Gastroesophageal sphincter (tissue), 3 donors: ENCODE measurements around the gene ETFRF1.

Experiments
- CTCF ChIP-seq, 4 experiments: fragments of 200-600 bp in 2 of 4; fragments of 450-650 bp in 2 of 4; sonication (generic) in 1 of 4; IDR thresholded peaks; one replicate each; pipeline ENCODE4 v1.5.1; 2017 to 2019; ENCODE audit warnings: antibody characterized with exemption in 4 of 4, mild to moderate bottlenecking in 2 of 4, moderate library complexity in 2 of 4
- EP300 ChIP-seq: sonication (generic); formaldehyde crosslinking; IDR thresholded peaks from one replicate; pipeline ENCODE4 v1.6.1; 2017; ENCODE audit warnings: antibody characterized with exemption, mild to moderate bottlenecking
- POLR2A ChIP-seq, 2 donors: fragments of 450-650 bp; IDR thresholded peaks; one replicate each; pipeline ENCODE4 v1.6.1; 2017; ENCODE audit warnings: antibody characterized with exemption in 2 of 2, mild to moderate bottlenecking in 2 of 2, moderate library complexity in 1 of 2
- POLR2AphosphoS5 ChIP-seq: sonication (generic); formaldehyde crosslinking; IDR thresholded peaks from one replicate; pipeline ENCODE4 v1.6.1; 2017; ENCODE audit warnings: antibody characterized with exemption

DNA sequence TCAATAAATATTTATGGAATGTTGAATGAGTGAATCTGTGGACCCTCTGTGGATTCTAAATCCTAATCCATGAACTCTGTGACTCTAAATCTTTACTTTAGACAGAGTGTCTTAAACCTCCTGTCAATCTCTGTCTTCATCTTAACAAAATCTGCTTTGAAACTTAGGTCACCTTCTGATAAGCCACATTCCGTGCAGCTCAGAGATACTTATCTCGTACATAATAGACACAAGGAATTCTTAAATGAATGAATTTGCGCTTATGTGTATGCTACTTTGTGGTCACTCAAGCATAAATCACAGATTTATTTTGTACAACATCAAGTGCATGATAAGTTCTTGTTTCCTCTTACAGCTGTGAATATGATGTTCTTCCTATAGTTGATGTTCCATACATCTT lies 57.9 kb downstream of the ETFRF1 start:
- TF ChIP-seq CTCF (IDR thresholded peaks at IDR 0.05) (no peak), POLR2AphosphoS5 (no peak), POLR2A (IDR thresholded peaks at IDR 0.05) (no peak), EP300 (no peak)
